Measurements from ENCODE around the gene CENPN. TPM values are rescaled to one million over a fixed set of nuclear protein-coding genes. Genes with fewer than 3 reads are reported as not detected.

CENPN gene
- polyA plus RNA-seq, 3 donors, result 2.5 to 4.9 (median 4.4) TPM

DNA sequence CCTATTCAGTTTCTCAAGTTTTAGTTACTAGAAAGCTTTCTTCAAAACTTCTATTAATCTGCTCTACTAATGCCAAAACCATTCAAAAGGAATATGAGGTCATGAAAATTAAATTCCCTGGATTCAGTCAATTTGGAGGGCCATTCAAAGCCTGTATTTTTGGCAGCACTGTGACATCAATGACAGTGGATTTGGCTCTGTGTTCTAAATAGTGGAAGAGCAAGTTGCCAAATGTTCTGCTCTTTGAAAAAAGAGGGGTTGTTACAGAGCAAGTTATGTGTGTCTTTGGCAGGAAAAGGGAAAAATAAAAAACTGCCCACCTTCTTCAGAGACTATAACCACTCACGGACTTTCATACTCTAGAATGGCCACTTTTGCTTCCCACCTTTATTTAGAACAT, 73.2 kb downstream of the CENPN start:
- Histone ChIP-seq H3K36me3 (replicated peaks in 1 of 2; ENCODE audit: control insufficient read depth in 1 of 2, insufficient read depth in 2 of 2, low read length in 2 of 2) (no peaks in the 10 kb centered on the region), H3K9ac (ENCODE audit: insufficient read depth, low read length, poor library complexity, severe bottlenecking) (no peak overlapping the region), H3K9me3 (replicated peaks in 1 of 2; ENCODE audit: control insufficient read depth in 1 of 2, insufficient read depth in 1 of 2, low read length in 2 of 2) (no peaks in the 10 kb centered on the region), H3K27ac (ENCODE audit: low read depth in 1 of 2, low read length in 2 of 2) (no peak overlapping the region), H3K4me3 (replicated peaks in 1 of 3; ENCODE audit: low read depth in 2 of 3, low read length in 3 of 3) (no peak overlapping the region), H3K4me1 (ENCODE audit: control insufficient read depth in 1 of 2, insufficient read depth in 2 of 2, low read length in 2 of 2) (peaks cover 12 to 13% of the 10 kb centered on the region in 2 donors), H2AFZ (ENCODE audit: insufficient read depth, low read depth, low read length, poor library complexity, severe bottlenecking) (no peak overlapping the region), H4K20me1 (ENCODE audit: insufficient read depth, low read length) (no peaks in the 10 kb centered on the region), H3K79me2 (ENCODE audit: insufficient read depth, low read length) (no peaks in the 10 kb centered on the region), H3K4me2 (replicated peaks; ENCODE audit: extremely low read depth, low read length, poor library complexity, severe bottlenecking) (no peak overlapping the region), H3K27me3 (ENCODE audit: control insufficient read depth in 2 of 2, insufficient read depth in 2 of 2, low read length in 2 of 2) (no peaks in the 10 kb centered on the region)
- intact Hi-C loops (cut with micrococcal nuclease), result no loop called here
- no peak for DNase-seq
- TF ChIP-seq, protein P1, sequence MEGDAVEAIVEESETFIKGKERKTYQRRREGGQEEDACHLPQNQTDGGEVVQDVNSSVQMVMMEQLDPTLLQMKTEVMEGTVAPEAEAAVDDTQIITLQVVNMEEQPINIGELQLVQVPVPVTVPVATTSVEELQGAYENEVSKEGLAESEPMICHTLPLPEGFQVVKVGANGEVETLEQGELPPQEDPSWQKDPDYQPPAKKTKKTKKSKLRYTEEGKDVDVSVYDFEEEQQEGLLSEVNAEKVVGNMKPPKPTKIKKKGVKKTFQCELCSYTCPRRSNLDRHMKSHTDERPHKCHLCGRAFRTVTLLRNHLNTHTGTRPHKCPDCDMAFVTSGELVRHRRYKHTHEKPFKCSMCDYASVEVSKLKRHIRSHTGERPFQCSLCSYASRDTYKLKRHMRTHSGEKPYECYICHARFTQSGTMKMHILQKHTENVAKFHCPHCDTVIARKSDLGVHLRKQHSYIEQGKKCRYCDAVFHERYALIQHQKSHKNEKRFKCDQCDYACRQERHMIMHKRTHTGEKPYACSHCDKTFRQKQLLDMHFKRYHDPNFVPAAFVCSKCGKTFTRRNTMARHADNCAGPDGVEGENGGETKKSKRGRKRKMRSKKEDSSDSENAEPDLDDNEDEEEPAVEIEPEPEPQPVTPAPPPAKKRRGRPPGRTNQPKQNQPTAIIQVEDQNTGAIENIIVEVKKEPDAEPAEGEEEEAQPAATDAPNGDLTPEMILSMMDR (IDR thresholded peaks at IDR 0.05), result no peak
- WGBS (ENCODE audit: insufficient coverage), result 86% methylated on average over 1 of the region's 1 CpG
- H3K4me1 Mint-ChIP-seq, result peaks cover 3% of the 10 kb centered on the region
- no peaks in the 10 kb centered on the region for H3K36me3 Mint-ChIP-seq
- no peak overlapping the region for H3K4me3 Mint-ChIP-seq
- H3K27me3 Mint-ChIP-seq (ENCODE audit: low read depth in 3 of 3), result no peaks in the 10 kb centered on the region
- H3K9me3 Mint-ChIP-seq, result no peaks in the 10 kb centered on the region
- H3K27ac Mint-ChIP-seq, result no peak overlapping the region

DNA sequence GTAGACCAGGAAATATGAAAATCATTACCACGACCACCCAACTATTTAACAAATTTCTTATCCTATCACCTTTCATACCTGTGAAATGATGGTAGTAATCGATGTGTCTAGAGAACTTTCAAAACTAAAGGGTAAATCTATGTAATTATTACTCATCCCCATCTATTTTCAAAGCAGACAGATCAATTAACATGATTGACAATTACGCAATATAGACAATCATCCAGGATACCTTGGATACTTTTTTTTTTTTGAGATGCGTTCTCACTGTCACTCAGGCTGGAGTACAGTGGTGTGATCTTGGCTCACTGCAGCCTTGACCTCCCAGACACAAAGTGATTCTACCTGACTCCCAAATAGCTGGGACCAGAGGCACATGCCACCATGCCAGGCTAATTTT, 74.0 kb downstream of the CENPN start:
- TF ChIP-seq, protein P1 (IDR thresholded peaks at IDR 0.05), result no peak
- Histone ChIP-seq H3K4me3 (replicated peaks in 1 of 3; ENCODE audit: low read depth in 2 of 3, low read length in 3 of 3) (no peak overlapping the region), H3K9ac (ENCODE audit: insufficient read depth, low read length, poor library complexity, severe bottlenecking) (no peak overlapping the region), H3K27ac (ENCODE audit: low read depth in 1 of 2, low read length in 2 of 2) (no peak overlapping the region), H3K79me2 (ENCODE audit: insufficient read depth, low read length) (no peaks in the 10 kb centered on the region), H4K20me1 (ENCODE audit: insufficient read depth, low read length) (no peaks in the 10 kb centered on the region), H2AFZ (ENCODE audit: insufficient read depth, low read depth, low read length, poor library complexity, severe bottlenecking) (no peak overlapping the region), H3K36me3 (replicated peaks in 1 of 2; ENCODE audit: control insufficient read depth in 1 of 2, insufficient read depth in 2 of 2, low read length in 2 of 2) (no peaks in the 10 kb centered on the region), H3K9me3 (replicated peaks in 1 of 2; ENCODE audit: control insufficient read depth in 1 of 2, insufficient read depth in 1 of 2, low read length in 2 of 2) (no peaks in the 10 kb centered on the region), H3K4me1 (ENCODE audit: control insufficient read depth in 1 of 2, insufficient read depth in 2 of 2, low read length in 2 of 2) (peaks cover 11 to 13% of the 10 kb centered on the region in 2 donors), H3K4me2 (replicated peaks; ENCODE audit: extremely low read depth, low read length, poor library complexity, severe bottlenecking) (no peak overlapping the region), H3K27me3 (ENCODE audit: control insufficient read depth in 2 of 2, insufficient read depth in 2 of 2, low read length in 2 of 2) (no peaks in the 10 kb centered on the region)
- Mint-ChIP-seq H3K9me3 (no peaks in the 10 kb centered on the region), H3K4me1 (peaks cover 3% of the 10 kb centered on the region), H3K27me3 (ENCODE audit: low read depth in 3 of 3) (no peaks in the 10 kb centered on the region), H3K4me3 (no peak overlapping the region), H3K36me3 (no peaks in the 10 kb centered on the region), H3K27ac (no peak overlapping the region)
- whole genome bisulfite sequencing (ENCODE audit: insufficient coverage), result no CpG with 5 or more reads among the region's 4 CpGs
- DNase-seq, result no peak
- intact Hi-C loops (cut with micrococcal nuclease), result no loop called here

Small RNA genes lying within 50 kb of the gene (small RNA-seq; reads per million reads assigned to genes)
- not detected for gene AC092718.3 (ENCODE audit: insufficient read length, low read depth)

Other genes starting within 250 kb of the CENPN start
- 1 to 10 TPM in 1 of 3 donors, under 1 TPM in 2; 0.42 to 2.6 (median 0.93) TPM for gene CDYL2, start 202.6 kb upstream of the CENPN start, polyA plus RNA-seq
- 10 to 100 TPM; 55.3 to 79.5 (median 70.7) TPM for gene CMC2, start 329 bp upstream of the CENPN start, polyA plus RNA-seq
- 10 to 100 TPM; 10.9 to 17.6 (median 13.2) TPM for gene ATMIN, start 28.6 kb downstream of the CENPN start, polyA plus RNA-seq
- gene C16orf46, start 70.0 kb downstream of the CENPN start, polyA plus RNA-seq, result under 1 TPM in 2 of 3 donors, not detected in 1; 0.37 to 0.42 TPM
- gene GCSH, start 89.2 kb downstream of the CENPN start, polyA plus RNA-seq, result 1 to 10 TPM in 2 of 3 donors, under 1 TPM in 1; 0.77 to 2.0 (median 1.0) TPM
- gene BCO1, start 231.5 kb downstream of the CENPN start, polyA plus RNA-seq, result not detected

Measured in CD14-positive monocyte (primary cell).